H1 (cell line): ENCODE results near the gene ASGR2.
"Not testable (repeated sequence)": the region's sequence is repeated elsewhere in the genome, so short reads cannot be mapped to it uniquely, and the experiment has no call there.

Source experiments
- EP300 ChIP-seq, 2 experiments: IDR thresholded peaks; 1 replicate in 1 of 2; 2 replicates in 1 of 2; pipeline ENCODE4 v1.6.1; 2011 to 2012; ENCODE audit warnings: low read depth in 2 of 2, low read length in 2 of 2, mild to moderate bottlenecking in 2 of 2, borderline replicate concordance in 1 of 2, inconsistent platforms in 1 of 2, moderate library complexity in 1 of 2
- GABPA ChIP-seq: IDR thresholded peaks from 2 replicates; pipeline ENCODE4 v1.6.1; 2011; ENCODE audit warnings: mild to moderate bottlenecking, low read length, moderate library complexity, borderline replicate concordance; ENCODE audit not compliant: insufficient read depth
- KDM1A ChIP-seq: fragments of 200-600, 300-600 bp; sonication (generic); IDR thresholded peaks from 2 replicates; pipeline ENCODE4 v1.7.1; 2016; ENCODE audit warnings: mild to moderate bottlenecking, low read length, borderline replicate concordance
- NRF1 ChIP-seq: IDR thresholded peaks from 2 replicates; pipeline ENCODE4 v1.6.1; 2011; ENCODE audit warnings: mild to moderate bottlenecking, low read depth, low read length, improper control_type of control experiment
- POLR2A ChIP-seq, 2 experiments: IDR thresholded peaks; 1 replicate in 1 of 2; 2 replicates in 1 of 2; pipeline ENCODE4 v1.6.1; 2011; ENCODE audit warnings: low read depth in 2 of 2, low read length in 2 of 2, mild to moderate bottlenecking in 2 of 2; ENCODE audit errors: control extremely low read depth in 1 of 2
- POLR2AphosphoS5 ChIP-seq: IDR thresholded peaks from 2 replicates; pipeline ENCODE4 v1.6.1; 2011; ENCODE audit warnings: low read depth, low read length
- RFX5 ChIP-seq: IDR thresholded peaks from 2 replicates; pipeline ENCODE4 v1.6.1; 2011; ENCODE audit warnings: low read depth, low read length, improper control_type of control experiment, borderline replicate concordance
- SRF ChIP-seq: IDR thresholded peaks from 2 replicates; pipeline ENCODE4 v1.6.1; 2011; ENCODE audit warnings: mild to moderate bottlenecking, low read depth, low read length, moderate library complexity
- SUZ12 ChIP-seq: fragments of 200-600 bp; sonication (generic); IDR thresholded peaks from 2 replicates; pipeline ENCODE4 v1.6.1; 2012; ENCODE audit warnings: mild to moderate bottlenecking, inconsistent platforms, low read length, moderate library complexity, mixed read lengths
- TF ChIP-seq, protein P1 (sequence below), 3 experiments: IDR thresholded peaks; 1 replicate in 2 of 3; 2 replicates in 1 of 3; pipeline versions ENCODE4 v1.5.1 to v1.6.1; 2011; ENCODE audit warnings: low read length in 3 of 3, mild to moderate bottlenecking in 3 of 3, inconsistent platforms in 2 of 3, low read depth in 1 of 3, moderate library complexity in 1 of 3; ENCODE audit not compliant: insufficient read depth in 1 of 3; ENCODE audit errors: control extremely low read depth in 1 of 3
- TF ChIP-seq, protein P2 (sequence below): IDR thresholded peaks from 2 replicates; pipeline ENCODE4 v1.6.1; 2011; ENCODE audit warnings: low read depth, mild to moderate bottlenecking, low read length; ENCODE audit not compliant: insufficient read depth
- TF ChIP-seq, protein P3 (sequence below): IDR thresholded peaks from 2 replicates; pipeline ENCODE4 v1.6.1; 2012; ENCODE audit warnings: inconsistent platforms

DNA sequence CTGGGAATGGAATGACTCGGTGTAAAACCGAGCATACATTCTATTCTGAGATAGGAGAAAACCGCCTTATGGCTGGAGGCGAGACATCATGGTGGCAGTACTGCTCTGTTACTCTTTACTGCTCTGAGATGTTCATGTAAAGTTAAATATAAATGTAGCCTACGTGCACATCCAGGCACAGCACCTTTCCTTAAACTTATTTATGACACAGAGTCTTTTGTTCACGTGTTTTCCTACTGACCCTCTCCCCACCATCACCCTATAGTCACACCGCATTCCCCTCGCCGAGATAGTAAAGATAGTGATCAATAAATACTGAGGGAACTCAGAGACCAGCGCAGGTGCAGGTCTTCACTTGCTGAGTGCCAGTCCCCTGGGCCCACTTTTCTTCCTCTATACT is 44.9 kb upstream of the ASGR2 start:
- TF ChIP-seq, protein P1, sequence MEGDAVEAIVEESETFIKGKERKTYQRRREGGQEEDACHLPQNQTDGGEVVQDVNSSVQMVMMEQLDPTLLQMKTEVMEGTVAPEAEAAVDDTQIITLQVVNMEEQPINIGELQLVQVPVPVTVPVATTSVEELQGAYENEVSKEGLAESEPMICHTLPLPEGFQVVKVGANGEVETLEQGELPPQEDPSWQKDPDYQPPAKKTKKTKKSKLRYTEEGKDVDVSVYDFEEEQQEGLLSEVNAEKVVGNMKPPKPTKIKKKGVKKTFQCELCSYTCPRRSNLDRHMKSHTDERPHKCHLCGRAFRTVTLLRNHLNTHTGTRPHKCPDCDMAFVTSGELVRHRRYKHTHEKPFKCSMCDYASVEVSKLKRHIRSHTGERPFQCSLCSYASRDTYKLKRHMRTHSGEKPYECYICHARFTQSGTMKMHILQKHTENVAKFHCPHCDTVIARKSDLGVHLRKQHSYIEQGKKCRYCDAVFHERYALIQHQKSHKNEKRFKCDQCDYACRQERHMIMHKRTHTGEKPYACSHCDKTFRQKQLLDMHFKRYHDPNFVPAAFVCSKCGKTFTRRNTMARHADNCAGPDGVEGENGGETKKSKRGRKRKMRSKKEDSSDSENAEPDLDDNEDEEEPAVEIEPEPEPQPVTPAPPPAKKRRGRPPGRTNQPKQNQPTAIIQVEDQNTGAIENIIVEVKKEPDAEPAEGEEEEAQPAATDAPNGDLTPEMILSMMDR (IDR thresholded peaks at IDR 0.05; ENCODE audit: control extremely low read depth in 1 of 3, insufficient read depth in 1 of 3, low read depth in 1 of 3, low read length in 3 of 3), result not testable (repeated sequence)
- TF ChIP-seq EP300 (IDR thresholded peaks at IDR 0.05; ENCODE audit: borderline replicate concordance in 1 of 2, low read depth in 2 of 2, low read length in 2 of 2); GABPA; NRF1; RFX5; POLR2AphosphoS5; SRF; SUZ12; KDM1A; POLR2A (IDR thresholded peaks at IDR 0.05; ENCODE audit: control extremely low read depth in 1 of 2, low read depth in 2 of 2, low read length in 2 of 2): not testable (repeated sequence)
- TF ChIP-seq, protein P2, sequence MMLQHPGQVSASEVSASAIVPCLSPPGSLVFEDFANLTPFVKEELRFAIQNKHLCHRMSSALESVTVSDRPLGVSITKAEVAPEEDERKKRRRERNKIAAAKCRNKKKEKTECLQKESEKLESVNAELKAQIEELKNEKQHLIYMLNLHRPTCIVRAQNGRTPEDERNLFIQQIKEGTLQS, result not testable (repeated sequence)
- TF ChIP-seq, protein P3, sequence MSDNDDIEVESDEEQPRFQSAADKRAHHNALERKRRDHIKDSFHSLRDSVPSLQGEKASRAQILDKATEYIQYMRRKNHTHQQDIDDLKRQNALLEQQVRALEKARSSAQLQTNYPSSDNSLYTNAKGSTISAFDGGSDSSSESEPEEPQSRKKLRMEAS, result not testable (repeated sequence)
